ENCODE measurements around the gene DEFB114.
"Not testable (repeated sequence)": the region's sequence is repeated elsewhere in the genome, so short reads cannot be mapped to it uniquely, and the experiment has no call there.

DEFB114 gene

GRCh38 chr6:49950415-49950751 is 13.6 kb downstream of the DEFB114 start:
- Histone ChIP-seq H3K4me1 (ENCODE audit: control insufficient read depth, low read length) (no peaks in the 10 kb centered on the region), H3K36me3 (ENCODE audit: control insufficient read depth, low read length) (no peaks in the 10 kb centered on the region), H3K79me2 (ENCODE audit: control insufficient read depth, low read length) (no peaks in the 10 kb centered on the region), H3K4me2 (ENCODE audit: low read length) (no peak overlapping the region), H4K20me1 (ENCODE audit: control insufficient read depth, insufficient read depth, low read depth, low read length) (no peaks in the 10 kb centered on the region), H3K9me2 (replicated peaks; ENCODE audit: control insufficient read depth, low read length) (no peaks in the 10 kb centered on the region), H3K4me3 (ENCODE audit: low read length) (no peak overlapping the region), H3K27me3 (ENCODE audit: control insufficient read depth, low read length) (no peaks in the 10 kb centered on the region), H3K9me3 (ENCODE audit: control insufficient read depth, insufficient read depth, low read length) (no peaks in the 10 kb centered on the region), H3F3A (ENCODE audit: control insufficient read depth, insufficient read depth) (no peaks in the 10 kb centered on the region), H3K27ac (ENCODE audit: low read depth, low read length) (no peak overlapping the region)
- TF ChIP-seq, protein P1, sequence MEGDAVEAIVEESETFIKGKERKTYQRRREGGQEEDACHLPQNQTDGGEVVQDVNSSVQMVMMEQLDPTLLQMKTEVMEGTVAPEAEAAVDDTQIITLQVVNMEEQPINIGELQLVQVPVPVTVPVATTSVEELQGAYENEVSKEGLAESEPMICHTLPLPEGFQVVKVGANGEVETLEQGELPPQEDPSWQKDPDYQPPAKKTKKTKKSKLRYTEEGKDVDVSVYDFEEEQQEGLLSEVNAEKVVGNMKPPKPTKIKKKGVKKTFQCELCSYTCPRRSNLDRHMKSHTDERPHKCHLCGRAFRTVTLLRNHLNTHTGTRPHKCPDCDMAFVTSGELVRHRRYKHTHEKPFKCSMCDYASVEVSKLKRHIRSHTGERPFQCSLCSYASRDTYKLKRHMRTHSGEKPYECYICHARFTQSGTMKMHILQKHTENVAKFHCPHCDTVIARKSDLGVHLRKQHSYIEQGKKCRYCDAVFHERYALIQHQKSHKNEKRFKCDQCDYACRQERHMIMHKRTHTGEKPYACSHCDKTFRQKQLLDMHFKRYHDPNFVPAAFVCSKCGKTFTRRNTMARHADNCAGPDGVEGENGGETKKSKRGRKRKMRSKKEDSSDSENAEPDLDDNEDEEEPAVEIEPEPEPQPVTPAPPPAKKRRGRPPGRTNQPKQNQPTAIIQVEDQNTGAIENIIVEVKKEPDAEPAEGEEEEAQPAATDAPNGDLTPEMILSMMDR (IDR thresholded peaks at IDR 0.05; ENCODE audit: low read depth, low read length, poor library complexity, severe bottlenecking) = no peak
- TF ChIP-seq EZH2phosphoT487 (IDR thresholded peaks at IDR 0.05; ENCODE audit: borderline replicate concordance, low read length) = no peak

DNA sequence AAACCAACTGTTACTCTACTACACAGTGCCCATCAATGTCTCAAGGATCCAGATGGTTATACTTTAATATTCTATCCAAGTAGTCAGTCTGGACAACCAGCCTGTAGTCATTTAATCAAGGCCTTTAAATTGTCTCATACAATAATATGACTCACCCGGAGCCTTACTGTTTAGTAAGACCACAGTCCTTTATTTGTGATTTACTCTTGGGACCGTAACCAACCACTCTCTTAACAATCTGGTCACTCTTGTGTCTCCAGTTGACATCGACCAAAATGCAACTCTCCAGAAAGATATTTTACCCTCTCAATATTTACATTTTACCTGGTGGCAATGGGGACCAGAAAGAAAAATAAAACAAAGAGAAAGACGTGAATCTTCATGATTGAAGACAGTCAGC is 14.9 kb downstream of the DEFB114 start:
- Histone ChIP-seq H3F3A (ENCODE audit: control insufficient read depth, insufficient read depth) (no peaks in the 10 kb centered on the region), H3K4me3 (ENCODE audit: low read length) (no peak overlapping the region), H3K27ac (ENCODE audit: low read depth, low read length) (no peak overlapping the region), H3K36me3 (ENCODE audit: control insufficient read depth, low read length) (no peaks in the 10 kb centered on the region), H3K4me1 (ENCODE audit: control insufficient read depth, low read length) (no peaks in the 10 kb centered on the region), H3K4me2 (ENCODE audit: low read length) (no peak overlapping the region), H4K20me1 (ENCODE audit: control insufficient read depth, insufficient read depth, low read depth, low read length) (no peaks in the 10 kb centered on the region), H3K79me2 (ENCODE audit: control insufficient read depth, low read length) (no peaks in the 10 kb centered on the region), H3K9me3 (ENCODE audit: control insufficient read depth, insufficient read depth, low read length) (no peaks in the 10 kb centered on the region), H3K27me3 (ENCODE audit: control insufficient read depth, low read length) (no peaks in the 10 kb centered on the region), H3K9me2 (replicated peaks; ENCODE audit: control insufficient read depth, low read length) (no peaks in the 10 kb centered on the region)
- TF ChIP-seq, protein P1 (IDR thresholded peaks at IDR 0.05; ENCODE audit: low read depth, low read length, poor library complexity, severe bottlenecking) = no peak

- H3K79me2 ChIP-seq (ENCODE audit: control insufficient read depth, low read length) = no peaks in the 10 kb centered on the region
- H3K36me3 ChIP-seq (ENCODE audit: control insufficient read depth, low read length) = no peaks in the 10 kb centered on the region
- H3K4me2 ChIP-seq (ENCODE audit: low read length) = no peak overlapping the region
- H3F3A ChIP-seq (ENCODE audit: control insufficient read depth, insufficient read depth) = no peaks in the 10 kb centered on the region
- H3K9me3 ChIP-seq (ENCODE audit: control insufficient read depth, insufficient read depth, low read length) = no peaks in the 10 kb centered on the region
- H3K27ac ChIP-seq (ENCODE audit: low read depth, low read length) = no peak overlapping the region
- H3K4me1 ChIP-seq (ENCODE audit: control insufficient read depth, low read length) = no peaks in the 10 kb centered on the region
- H3K27me3 ChIP-seq (ENCODE audit: control insufficient read depth, low read length) = no peaks in the 10 kb centered on the region
- no peaks in the 10 kb centered on the region for H3K9me2 ChIP-seq (replicated peaks; ENCODE audit: control insufficient read depth, low read length)
- no peaks in the 10 kb centered on the region for H4K20me1 ChIP-seq (ENCODE audit: control insufficient read depth, insufficient read depth, low read depth, low read length)
- no peak overlapping the region for H3K4me3 ChIP-seq (ENCODE audit: low read length)
- TF ChIP-seq, protein P1 (IDR thresholded peaks at IDR 0.05; ENCODE audit: low read depth, low read length, poor library complexity, severe bottlenecking) = no peak
- TF ChIP-seq EZH2phosphoT487 (IDR thresholded peaks at IDR 0.05; ENCODE audit: borderline replicate concordance, low read length) = no peak
These were observed 17.1 kb downstream of the DEFB114 start for GRCh38 chr6:49946835-49947234.

DNA sequence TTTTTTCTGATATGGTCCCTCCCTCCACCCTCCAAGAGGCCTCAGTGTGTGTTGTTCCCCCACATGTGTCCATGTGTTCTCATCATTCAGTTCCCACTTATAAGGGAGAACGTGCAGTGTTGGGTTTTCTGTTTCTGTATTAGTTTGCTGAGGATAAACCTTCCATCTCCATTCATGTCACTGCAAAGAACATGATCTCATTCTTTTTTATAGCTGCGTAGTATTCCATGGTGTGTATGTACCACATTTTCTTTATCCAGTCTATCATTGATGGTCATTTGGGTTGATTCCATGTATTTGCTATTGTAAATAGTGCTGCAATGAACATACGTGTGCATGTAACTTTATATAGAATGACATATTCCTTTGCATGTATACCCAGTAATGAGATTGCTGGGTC is 19.9 kb downstream of the DEFB114 start:
- H3K4me1 ChIP-seq (ENCODE audit: control insufficient read depth, low read length); H3F3A ChIP-seq (ENCODE audit: control insufficient read depth, insufficient read depth); H3K36me3 ChIP-seq (ENCODE audit: control insufficient read depth, low read length); H3K9me3 ChIP-seq (ENCODE audit: control insufficient read depth, insufficient read depth, low read length); H3K4me3 ChIP-seq (ENCODE audit: low read length); H3K4me2 ChIP-seq (ENCODE audit: low read length); H3K27me3 ChIP-seq (ENCODE audit: control insufficient read depth, low read length); H3K9me2 ChIP-seq (replicated peaks; ENCODE audit: control insufficient read depth, low read length); H3K79me2 ChIP-seq (ENCODE audit: control insufficient read depth, low read length); H4K20me1 ChIP-seq (ENCODE audit: control insufficient read depth, insufficient read depth, low read depth, low read length); H3K27ac ChIP-seq (ENCODE audit: low read depth, low read length): not testable (repeated sequence)
